ENCODE data around the gene TRA2B. TPM values are rescaled to one million over a fixed set of nuclear protein-coding genes. Genes with fewer than 3 reads are reported as not detected.

TRA2B gene
- total and polyA plus RNA-seq, 2 donors (not counting 3 experiments of a cell fraction or from before 2014, with no cell fraction given) = 173 to 199 TPM

- ChIA-PET CTCF (no interaction called here), POLR2A (no interaction called here)
- no peaks in the 10 kb centered on the region for H3K9me3 ChIP-seq (replicated peaks; ENCODE audit: control insufficient read depth, insufficient read depth, low read length)
- DNase-seq (ENCODE audit: low read depth, low spot score) (no peak), FAIRE-seq (no peak)
- no peak overlapping the region for H3K9ac ChIP-seq (replicated peaks; ENCODE audit: extremely low read depth, insufficient read depth, low read length)
- TF ChIP-seq FOS (IDR thresholded peaks at IDR 0.05; ENCODE audit: borderline replicate concordance, insufficient read depth, low read length) = no peak
- TF ChIP-seq POLR2A (IDR thresholded peaks at IDR 0.05; ENCODE audit: low read depth, low read length) = no peak
- TF ChIP-seq POLR2AphosphoS5 (IDR thresholded peaks at IDR 0.05; ENCODE audit: insufficient read depth, low read depth, low read length) = no peak
- no peak for TF ChIP-seq JUN (IDR thresholded peaks at IDR 0.05; ENCODE audit: borderline replicate concordance, insufficient read depth, insufficient read length, low read depth)
- no peak for TF ChIP-seq MAX (IDR thresholded peaks at IDR 0.05; ENCODE audit: insufficient read depth, insufficient read length)
- no peak for TF ChIP-seq MYC (IDR thresholded peaks at IDR 0.05; ENCODE audit: low read depth, low read length)
- no peak for TF ChIP-seq GATA2 (IDR thresholded peaks at IDR 0.05; ENCODE audit: insufficient read depth, insufficient read length, low read depth, low read length)
- dilution Hi-C loops (cut with MboI; ENCODE audit: extremely low pct_ligation_motif_present, low sequenced_read_pairs) (no loop called here), intact Hi-C loops (cut with micrococcal nuclease) (no loop called here)
- no peak overlapping the region for H3K4me3 ChIP-seq (replicated peaks in 1 of 3; ENCODE audit: insufficient read depth in 1 of 3, low read depth in 1 of 3, low read length in 3 of 3)
- H3K4me2 ChIP-seq (ENCODE audit: insufficient read depth, low read length) = no peak overlapping the region
- H4K20me1 ChIP-seq (replicated peaks; ENCODE audit: control insufficient read depth, extremely low read depth, insufficient read depth, low read length) = no peaks in the 10 kb centered on the region
- no peak overlapping the region for H3K27ac ChIP-seq (ENCODE audit: insufficient read depth, low read depth, low read length)
- no peaks in the 10 kb centered on the region for H3K4me1 ChIP-seq (ENCODE audit: control insufficient read depth, extremely low read depth, insufficient read depth, low read length)
- H3K27me3 ChIP-seq (ENCODE audit: control insufficient read depth in 2 of 2, insufficient read depth in 2 of 2, low read length in 2 of 2) = peaks cover 5 to 23% of the 10 kb centered on the region in 2 experiments
- H3K9me1 ChIP-seq (replicated peaks; ENCODE audit: control insufficient read depth, extremely low read depth, insufficient read depth, low read length) = no peaks in the 10 kb centered on the region
- H3K36me3 ChIP-seq (ENCODE audit: control insufficient read depth in 2 of 2, extremely low read depth in 1 of 2, insufficient read depth in 2 of 2, low read length in 2 of 2) = no peaks in the 10 kb centered on the region
- no TSS peak for BruUV-seq (replicated peaks)
- no peaks in the 10 kb centered on the region for H3K79me2 ChIP-seq (ENCODE audit: control insufficient read depth, insufficient read depth, low read length)
- no peak overlapping the region for H2AFZ ChIP-seq (ENCODE audit: low read depth, low read length)
Observed at GRCh38 chr3:185949515-185949914, 11.7 kb upstream of the TRA2B start.

GRCh38 chr3:185948292-185948691, 10.5 kb upstream of the TRA2B start:
- H3K4me3 ChIP-seq (replicated peaks in 1 of 3; ENCODE audit: insufficient read depth in 1 of 3, low read depth in 1 of 3, low read length in 3 of 3) = no peak overlapping the region
- no peak overlapping the region for H3K4me2 ChIP-seq (ENCODE audit: insufficient read depth, low read length)
- H3K9ac ChIP-seq (replicated peaks; ENCODE audit: extremely low read depth, insufficient read depth, low read length) = no peak overlapping the region
- no peak for FAIRE-seq
- H3K27me3 ChIP-seq (ENCODE audit: control insufficient read depth in 2 of 2, insufficient read depth in 2 of 2, low read length in 2 of 2) = peaks cover 5 to 23% of the 10 kb centered on the region in 2 experiments
- DNase-seq (ENCODE audit: low read depth, low spot score) = no peak
- no peaks in the 10 kb centered on the region for H3K9me3 ChIP-seq (replicated peaks; ENCODE audit: control insufficient read depth, insufficient read depth, low read length)
- POLR2A ChIA-PET = no interaction called here
- H3K79me2 ChIP-seq (ENCODE audit: control insufficient read depth, insufficient read depth, low read length) = no peaks in the 10 kb centered on the region
- no peak for TF ChIP-seq CTCF (IDR thresholded peaks at IDR 0.05; ENCODE audit: extremely low read depth in 1 of 2, insufficient read depth in 1 of 2, low read depth in 1 of 2, low read length in 2 of 2)
- no peak for TF ChIP-seq EZH2 (IDR thresholded peaks at IDR 0.05; ENCODE audit: borderline replicate concordance, low read depth, low read length, severe bottlenecking)
- dilution Hi-C loops (cut with MboI; ENCODE audit: extremely low pct_ligation_motif_present, low sequenced_read_pairs) = no loop called here
- no TSS peak for BruUV-seq (replicated peaks)
- H4K20me1 ChIP-seq (replicated peaks; ENCODE audit: control insufficient read depth, extremely low read depth, insufficient read depth, low read length) = no peaks in the 10 kb centered on the region
- intact Hi-C loops (cut with micrococcal nuclease) = no loop called here
- H3K9me1 ChIP-seq (replicated peaks; ENCODE audit: control insufficient read depth, extremely low read depth, insufficient read depth, low read length) = no peaks in the 10 kb centered on the region
- CTCF ChIA-PET = no interaction called here
- no peak overlapping the region for H3K27ac ChIP-seq (ENCODE audit: insufficient read depth, low read depth, low read length)
- no peak overlapping the region for H2AFZ ChIP-seq (ENCODE audit: low read depth, low read length)
- no peaks in the 10 kb centered on the region for H3K4me1 ChIP-seq (ENCODE audit: control insufficient read depth, extremely low read depth, insufficient read depth, low read length)
- no peaks in the 10 kb centered on the region for H3K36me3 ChIP-seq (ENCODE audit: control insufficient read depth in 2 of 2, extremely low read depth in 1 of 2, insufficient read depth in 2 of 2, low read length in 2 of 2)

Data from endothelial cell of umbilical vein (primary cell).